GM12878 (cell line): ENCODE data around the gene RNF126. TPM values are rescaled to one million over a fixed set of nuclear protein-coding genes. Genes with fewer than 3 reads are reported as not detected.

Source experiments
- CHD2 ChIP-seq: IDR thresholded peaks from 2 replicates; pipeline ENCODE4 v1.6.1; 2011; ENCODE audit warnings: low read depth, low read length, improper control_type of control experiment, borderline replicate concordance
- ESRRA ChIP-seq: IDR thresholded peaks from 2 replicates; pipeline ENCODE4 v1.6.1; 2012; ENCODE audit warnings: mild to moderate bottlenecking, low read length, improper control_type of control experiment
- FOXM1 ChIP-seq: IDR thresholded peaks from 2 replicates; pipeline ENCODE4 v1.6.1; 2012; ENCODE audit warnings: low read depth, mild to moderate bottlenecking, inconsistent platforms, low read length, moderate library complexity
- HDGF ChIP-seq: fragments of 450-650 bp; IDR thresholded peaks from 2 replicates; pipeline ENCODE4 v1.6.1; 2016; ENCODE audit warnings: antibody characterized with exemption
- JUNB ChIP-seq: IDR thresholded peaks from 2 replicates; pipeline ENCODE4 v1.6.1; 2016; ENCODE audit warnings: antibody characterized with exemption, mild to moderate bottlenecking
- LARP7 ChIP-seq: fragments of 450-650 bp; IDR thresholded peaks from 2 replicates; pipeline ENCODE4 v1.6.1; 2017; ENCODE audit warnings: mild to moderate bottlenecking
- POLR2A ChIP-seq: IDR thresholded peaks from 2 replicates; pipeline ENCODE4 v1.6.1; 2011; ENCODE audit warnings: low read depth, mild to moderate bottlenecking, low read length
- SMAD1 ChIP-seq: fragments of 450-650 bp; IDR thresholded peaks from 2 replicates; pipeline ENCODE4 v1.6.1; 2018; ENCODE audit warnings: mild to moderate bottlenecking, low read depth; ENCODE audit not compliant: partially characterized antibody
- STAT3 ChIP-seq: IDR thresholded peaks from 2 replicates; pipeline ENCODE4 v1.6.1; 2011; ENCODE audit warnings: low read depth, low read length, improper control_type of control experiment
- TBL1XR1 ChIP-seq: IDR thresholded peaks from 2 replicates; pipeline ENCODE4 v1.6.1; 2012; ENCODE audit warnings: low read depth, low read length, improper control_type of control experiment
- ZNF217 ChIP-seq: fragments of 450-650 bp; IDR thresholded peaks from 2 replicates; pipeline ENCODE4 v1.6.1; 2017; ENCODE audit warnings: antibody characterized with exemption, mild to moderate bottlenecking
- ZSCAN29 ChIP-seq: fragments of 450-650 bp; IDR thresholded peaks from 2 replicates; pipeline ENCODE4 v1.6.1; 2017; ENCODE audit warnings: mild to moderate bottlenecking, moderate library complexity
- polyA plus RNA-seq, 11 experiments: library from polyadenylated mRNA; depleted of rRNA in 4 of 11; unstranded in 6 of 11; stranded (reverse) in 5 of 11; fragments of >200 nt; fragmentation: Nextera tagmentation in 4 of 11; fragmentation: Illumina TruSeq in 1 of 11; extraction: Ambion mirVana in 4 of 11; extraction: Trizol in 1 of 11; gene quantifications; 1 replicate in 1 of 11; 2 replicates in 10 of 11; pipeline versions ENCODE4 v1.2.1 to v1.2.3, GENCODE V29; 2011 to 2016; ENCODE audit warnings: inconsistent platforms in 2 of 11, missing spikeins in 2 of 11, low read depth in 1 of 11
- total RNA-seq, 4 experiments: library from RNA; depleted of rRNA in 3 of 4; stranded (reverse); fragments of >200 nt in 3 of 4; fragmentation: Illumina TruSeq in 1 of 4; extraction: Trizol in 1 of 4; gene quantifications; 2 replicates each; pipeline versions ENCODE4 v1.2.1 to v1.2.3, GENCODE V29; 2013 to 2021
- TF ChIP-seq, protein P1 (sequence below): fragments of 450-650 bp; IDR thresholded peaks from 2 replicates; pipeline ENCODE4 v1.6.1; 2017; ENCODE audit warnings: mild to moderate bottlenecking, moderate library complexity
- TF ChIP-seq, protein P2 (sequence below): fragments of 450-650 bp; IDR thresholded peaks from 2 replicates; pipeline ENCODE4 v1.6.1; 2014; ENCODE audit warnings: mild to moderate bottlenecking
- TF ChIP-seq, protein P3 (sequence below): fragments of 450-650 bp; IDR thresholded peaks from 2 replicates; pipeline ENCODE4 v1.6.1; 2018; ENCODE audit warnings: mild to moderate bottlenecking, low read depth, moderate library complexity; ENCODE audit not compliant: partially characterized antibody
- TF ChIP-seq, protein P4 (sequence below): IDR thresholded peaks from 2 replicates; pipeline ENCODE4 v1.6.1; 2011; ENCODE audit warnings: borderline replicate concordance, low read depth, mild to moderate bottlenecking, moderate library complexity, mixed read lengths, low read length; ENCODE audit not compliant: insufficient read depth; ENCODE audit errors: extremely low read length
- TF ChIP-seq, protein P5 (sequence below): fragments of 450-650 bp; IDR thresholded peaks from 2 replicates; pipeline ENCODE4 v1.6.1; 2016; ENCODE audit warnings: mild to moderate bottlenecking, moderate library complexity, borderline replicate concordance

Gene RNF126
- total and polyA plus RNA-seq, 10 of the 15 experiments (the other 5 are each of a cell fraction or from before 2014, with no cell fraction given), result 0.45 to 100 (median 50.6) TPM

DNA sequence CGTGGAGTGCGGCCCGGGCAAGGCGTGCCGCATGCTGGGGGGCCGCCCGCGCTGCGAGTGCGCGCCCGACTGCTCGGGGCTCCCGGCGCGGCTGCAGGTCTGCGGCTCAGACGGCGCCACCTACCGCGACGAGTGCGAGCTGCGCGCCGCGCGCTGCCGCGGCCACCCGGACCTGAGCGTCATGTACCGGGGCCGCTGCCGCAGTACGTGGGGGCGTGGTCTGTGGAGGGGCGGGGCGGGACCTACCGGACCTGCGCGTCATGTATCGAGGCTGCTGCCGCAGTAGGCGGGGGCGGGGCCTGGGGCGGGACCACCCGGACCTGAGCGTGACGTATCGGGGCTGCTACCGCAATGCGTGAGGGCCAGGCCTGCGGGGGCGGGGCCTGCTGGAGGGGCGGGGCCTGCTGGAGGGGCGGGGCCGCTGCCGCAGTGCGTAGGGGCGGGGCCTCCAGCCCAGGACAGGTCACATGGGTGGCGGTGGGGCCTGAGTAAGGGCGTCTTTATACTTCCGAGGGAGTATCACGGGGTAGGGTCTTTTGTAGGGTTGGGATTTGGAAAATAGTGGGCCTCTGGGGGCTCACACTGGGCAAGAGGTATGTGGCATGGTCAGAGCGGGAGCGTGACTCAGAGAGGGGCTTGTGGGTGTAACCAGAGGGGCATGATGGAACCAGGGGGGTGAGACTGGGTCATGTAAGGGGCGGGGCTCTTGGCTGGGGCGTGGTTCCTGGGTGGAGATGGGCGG is 17.4 kb upstream of the RNF126 start (continued):
- TF ChIP-seq, protein P1, sequence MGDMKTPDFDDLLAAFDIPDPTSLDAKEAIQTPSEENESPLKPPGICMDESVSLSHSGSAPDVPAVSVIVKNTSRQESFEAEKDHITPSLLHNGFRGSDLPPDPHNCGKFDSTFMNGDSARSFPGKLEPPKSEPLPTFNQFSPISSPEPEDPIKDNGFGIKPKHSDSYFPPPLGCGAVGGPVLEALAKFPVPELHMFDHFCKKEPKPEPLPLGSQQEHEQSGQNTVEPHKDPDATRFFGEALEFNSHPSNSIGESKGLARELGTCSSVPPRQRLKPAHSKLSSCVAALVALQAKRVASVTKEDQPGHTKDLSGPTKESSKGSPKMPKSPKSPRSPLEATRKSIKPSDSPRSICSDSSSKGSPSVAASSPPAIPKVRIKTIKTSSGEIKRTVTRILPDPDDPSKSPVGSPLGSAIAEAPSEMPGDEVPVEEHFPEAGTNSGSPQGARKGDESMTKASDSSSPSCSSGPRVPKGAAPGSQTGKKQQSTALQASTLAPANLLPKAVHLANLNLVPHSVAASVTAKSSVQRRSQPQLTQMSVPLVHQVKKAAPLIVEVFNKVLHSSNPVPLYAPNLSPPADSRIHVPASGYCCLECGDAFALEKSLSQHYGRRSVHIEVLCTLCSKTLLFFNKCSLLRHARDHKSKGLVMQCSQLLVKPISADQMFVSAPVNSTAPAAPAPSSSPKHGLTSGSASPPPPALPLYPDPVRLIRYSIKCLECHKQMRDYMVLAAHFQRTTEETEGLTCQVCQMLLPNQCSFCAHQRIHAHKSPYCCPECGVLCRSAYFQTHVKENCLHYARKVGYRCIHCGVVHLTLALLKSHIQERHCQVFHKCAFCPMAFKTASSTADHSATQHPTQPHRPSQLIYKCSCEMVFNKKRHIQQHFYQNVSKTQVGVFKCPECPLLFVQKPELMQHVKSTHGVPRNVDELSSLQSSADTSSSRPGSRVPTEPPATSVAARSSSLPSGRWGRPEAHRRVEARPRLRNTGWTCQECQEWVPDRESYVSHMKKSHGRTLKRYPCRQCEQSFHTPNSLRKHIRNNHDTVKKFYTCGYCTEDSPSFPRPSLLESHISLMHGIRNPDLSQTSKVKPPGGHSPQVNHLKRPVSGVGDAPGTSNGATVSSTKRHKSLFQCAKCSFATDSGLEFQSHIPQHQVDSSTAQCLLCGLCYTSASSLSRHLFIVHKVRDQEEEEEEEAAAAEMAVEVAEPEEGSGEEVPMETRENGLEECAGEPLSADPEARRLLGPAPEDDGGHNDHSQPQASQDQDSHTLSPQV, result peak; percentile 64; the same call in 1 of the 2 replicates
- TF ChIP-seq HDGF (peak; percentile 98), JUNB (no peak), FOXM1 (no peak), SMAD1 (peak; percentile 43), ZNF217 (0 out of 2 replicates have a peak, but pooled peaks have one; percentile 68), ESRRA (no peak), STAT3 (no peak), CHD2 (0 out of 2 replicates have a peak, but pooled peaks have one; percentile 10), LARP7 (peak; percentile 99), POLR2A (peak; percentile 82), ZSCAN29 (0 out of 2 replicates have a peak, but pooled peaks have one; percentile 46), TBL1XR1 (0 out of 2 replicates have a peak, but pooled peaks have one; percentile 25)
- TF ChIP-seq, protein P2, sequence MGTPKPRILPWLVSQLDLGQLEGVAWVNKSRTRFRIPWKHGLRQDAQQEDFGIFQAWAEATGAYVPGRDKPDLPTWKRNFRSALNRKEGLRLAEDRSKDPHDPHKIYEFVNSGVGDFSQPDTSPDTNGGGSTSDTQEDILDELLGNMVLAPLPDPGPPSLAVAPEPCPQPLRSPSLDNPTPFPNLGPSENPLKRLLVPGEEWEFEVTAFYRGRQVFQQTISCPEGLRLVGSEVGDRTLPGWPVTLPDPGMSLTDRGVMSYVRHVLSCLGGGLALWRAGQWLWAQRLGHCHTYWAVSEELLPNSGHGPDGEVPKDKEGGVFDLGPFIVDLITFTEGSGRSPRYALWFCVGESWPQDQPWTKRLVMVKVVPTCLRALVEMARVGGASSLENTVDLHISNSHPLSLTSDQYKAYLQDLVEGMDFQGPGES, result 0 out of 2 replicates have a peak, but pooled peaks have one; percentile 47
- TF ChIP-seq, protein P3, sequence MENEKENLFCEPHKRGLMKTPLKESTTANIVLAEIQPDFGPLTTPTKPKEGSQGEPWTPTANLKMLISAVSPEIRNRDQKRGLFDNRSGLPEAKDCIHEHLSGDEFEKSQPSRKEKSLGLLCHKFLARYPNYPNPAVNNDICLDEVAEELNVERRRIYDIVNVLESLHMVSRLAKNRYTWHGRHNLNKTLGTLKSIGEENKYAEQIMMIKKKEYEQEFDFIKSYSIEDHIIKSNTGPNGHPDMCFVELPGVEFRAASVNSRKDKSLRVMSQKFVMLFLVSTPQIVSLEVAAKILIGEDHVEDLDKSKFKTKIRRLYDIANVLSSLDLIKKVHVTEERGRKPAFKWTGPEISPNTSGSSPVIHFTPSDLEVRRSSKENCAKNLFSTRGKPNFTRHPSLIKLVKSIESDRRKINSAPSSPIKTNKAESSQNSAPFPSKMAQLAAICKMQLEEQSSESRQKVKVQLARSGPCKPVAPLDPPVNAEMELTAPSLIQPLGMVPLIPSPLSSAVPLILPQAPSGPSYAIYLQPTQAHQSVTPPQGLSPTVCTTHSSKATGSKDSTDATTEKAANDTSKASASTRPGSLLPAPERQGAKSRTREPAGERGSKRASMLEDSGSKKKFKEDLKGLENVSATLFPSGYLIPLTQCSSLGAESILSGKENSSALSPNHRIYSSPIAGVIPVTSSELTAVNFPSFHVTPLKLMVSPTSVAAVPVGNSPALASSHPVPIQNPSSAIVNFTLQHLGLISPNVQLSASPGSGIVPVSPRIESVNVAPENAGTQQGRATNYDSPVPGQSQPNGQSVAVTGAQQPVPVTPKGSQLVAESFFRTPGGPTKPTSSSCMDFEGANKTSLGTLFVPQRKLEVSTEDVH, result no peak
- TF ChIP-seq, protein P4, sequence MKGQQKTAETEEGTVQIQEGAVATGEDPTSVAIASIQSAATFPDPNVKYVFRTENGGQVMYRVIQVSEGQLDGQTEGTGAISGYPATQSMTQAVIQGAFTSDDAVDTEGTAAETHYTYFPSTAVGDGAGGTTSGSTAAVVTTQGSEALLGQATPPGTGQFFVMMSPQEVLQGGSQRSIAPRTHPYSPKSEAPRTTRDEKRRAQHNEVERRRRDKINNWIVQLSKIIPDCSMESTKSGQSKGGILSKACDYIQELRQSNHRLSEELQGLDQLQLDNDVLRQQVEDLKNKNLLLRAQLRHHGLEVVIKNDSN, result peak; percentile 58
- TF ChIP-seq, protein P5, sequence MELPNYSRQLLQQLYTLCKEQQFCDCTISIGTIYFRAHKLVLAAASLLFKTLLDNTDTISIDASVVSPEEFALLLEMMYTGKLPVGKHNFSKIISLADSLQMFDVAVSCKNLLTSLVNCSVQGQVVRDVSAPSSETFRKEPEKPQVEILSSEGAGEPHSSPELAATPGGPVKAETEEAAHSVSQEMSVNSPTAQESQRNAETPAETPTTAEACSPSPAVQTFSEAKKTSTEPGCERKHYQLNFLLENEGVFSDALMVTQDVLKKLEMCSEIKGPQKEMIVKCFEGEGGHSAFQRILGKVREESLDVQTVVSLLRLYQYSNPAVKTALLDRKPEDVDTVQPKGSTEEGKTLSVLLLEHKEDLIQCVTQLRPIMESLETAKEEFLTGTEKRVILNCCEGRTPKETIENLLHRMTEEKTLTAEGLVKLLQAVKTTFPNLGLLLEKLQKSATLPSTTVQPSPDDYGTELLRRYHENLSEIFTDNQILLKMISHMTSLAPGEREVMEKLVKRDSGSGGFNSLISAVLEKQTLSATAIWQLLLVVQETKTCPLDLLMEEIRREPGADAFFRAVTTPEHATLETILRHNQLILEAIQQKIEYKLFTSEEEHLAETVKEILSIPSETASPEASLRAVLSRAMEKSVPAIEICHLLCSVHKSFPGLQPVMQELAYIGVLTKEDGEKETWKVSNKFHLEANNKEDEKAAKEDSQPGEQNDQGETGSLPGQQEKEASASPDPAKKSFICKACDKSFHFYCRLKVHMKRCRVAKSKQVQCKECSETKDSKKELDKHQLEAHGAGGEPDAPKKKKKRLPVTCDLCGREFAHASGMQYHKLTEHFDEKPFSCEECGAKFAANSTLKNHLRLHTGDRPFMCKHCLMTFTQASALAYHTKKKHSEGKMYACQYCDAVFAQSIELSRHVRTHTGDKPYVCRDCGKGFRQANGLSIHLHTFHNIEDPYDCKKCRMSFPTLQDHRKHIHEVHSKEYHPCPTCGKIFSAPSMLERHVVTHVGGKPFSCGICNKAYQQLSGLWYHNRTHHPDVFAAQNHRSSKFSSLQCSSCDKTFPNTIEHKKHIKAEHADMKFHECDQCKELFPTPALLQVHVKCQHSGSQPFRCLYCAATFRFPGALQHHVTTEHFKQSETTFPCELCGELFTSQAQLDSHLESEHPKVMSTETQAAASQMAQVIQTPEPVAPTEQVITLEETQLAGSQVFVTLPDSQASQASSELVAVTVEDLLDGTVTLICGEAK, result no peak
